GM12878 (cell line): ENCODE data around the gene OR4D1. TPM values are rescaled to one million over a fixed set of nuclear protein-coding genes. Genes with fewer than 3 reads are reported as not detected.

Source experiments
- ATAC-seq: fragments of 200-7000 bp; cut with Tn5 transposase; 3 replicates; pipeline ENCODE4 v1.9.1; 2020; ENCODE audit warnings: mild to moderate bottlenecking, moderate library complexity
- BruUV-seq: library from RNA; stranded (reverse); fragments of 400-500 nt; replicated peaks from 2 replicates; lab custom pipeline; 2021; lab: Mats Ljungman, UMichigan
- CTCF ChIA-PET: fragments of 300-600 bp; sonication (Branson Sonifier 250); formaldehyde crosslinking; extraction: SDS; loops from one replicate; lab custom pipeline; 2021; ENCODE audit warnings: inconsistent platforms; lab: Yijun Ruan, JAX
- POLR2A ChIA-PET: fragments of 350-600 bp; formaldehyde crosslinking; extraction: SDS; loops from one replicate; lab custom pipeline; 2021; ENCODE audit warnings: inconsistent platforms; lab: Charles Lee
- RAD21 ChIA-PET: fragments of 300-600 bp; sonication (Branson Sonifier 250); formaldehyde crosslinking; loops from one replicate; lab custom pipeline; 2023; ENCODE audit warnings: antibody characterized with exemption; ENCODE audit not compliant: unreplicated experiment; lab: Charles Lee
- SMC1A ChIA-PET: fragments of 300-600 bp; sonication (Branson Sonifier 250); formaldehyde crosslinking; loops from one replicate; lab custom pipeline; 2023; ENCODE audit not compliant: unreplicated experiment, uncharacterized antibody; lab: Charles Lee
- DNase-seq: peaks from one replicate; pipeline ENCODE4 v3.0.0-alpha.2; 2011; ENCODE audit warnings: low read depth, low spot score
- FAIRE-seq: peaks from 3 replicates; lab custom pipeline; 2011; peaks lifted over from hg19 to GRCh38; lab: Jason Lieb, UNC
- H2AFZ ChIP-seq: 2 replicates; pipeline ENCODE4 v1.6.0; 2011; ENCODE audit warnings: low read depth, low read length, control low read depth; ENCODE audit not compliant: control insufficient read depth
- H3K27ac ChIP-seq: 2 replicates; pipeline ENCODE4 v1.5.1; 2011; ENCODE audit warnings: control low read depth; ENCODE audit not compliant: control insufficient read depth, insufficient read depth
- H3K27me3 ChIP-seq, 2 experiments: replicated peaks in 1 of 2; 2 replicates each; pipeline versions ENCODE4 v1.6.0 to v1.6.1; 2011; ENCODE audit warnings: low read length in 1 of 2; ENCODE audit not compliant: control insufficient read depth in 2 of 2, insufficient read depth in 2 of 2
- H3K36me3 ChIP-seq, 2 experiments: 2 replicates each; pipeline ENCODE4 v1.5.1; 2011; ENCODE audit warnings: low read length in 1 of 2; ENCODE audit not compliant: control insufficient read depth in 2 of 2, insufficient read depth in 2 of 2
- H3K4me1 ChIP-seq: 2 replicates; pipeline ENCODE4 v1.6.1; 2011; ENCODE audit warnings: mild to moderate bottlenecking, low read length, moderate library complexity, mixed read lengths; ENCODE audit not compliant: control insufficient read depth, insufficient read depth
- H3K4me2 ChIP-seq: 2 replicates; pipeline ENCODE4 v1.6.0; 2011; ENCODE audit warnings: control low read depth; ENCODE audit not compliant: control insufficient read depth, insufficient read depth
- H3K4me3 ChIP-seq: fragments of 200-600 bp; sonication (generic); 2 replicates; pipeline ENCODE4 v1.5.1; 2016
- H3K79me2 ChIP-seq: 2 replicates; pipeline ENCODE4 v1.6.0; 2011; ENCODE audit warnings: low read length; ENCODE audit not compliant: control insufficient read depth, insufficient read depth
- H3K9ac ChIP-seq: 2 replicates; pipeline ENCODE4 v1.8.0; 2011; ENCODE audit warnings: low read length, control low read depth, mixed read lengths; ENCODE audit not compliant: control insufficient read depth, insufficient read depth
- H3K9me3 ChIP-seq: replicated peaks from 3 replicates; pipeline ENCODE4 v1.5.1; 2011; ENCODE audit warnings: mild to moderate bottlenecking, low read length; ENCODE audit not compliant: control insufficient read depth, insufficient read depth
- H4K20me1 ChIP-seq: 2 replicates; pipeline ENCODE4 v1.6.0; 2011; ENCODE audit not compliant: control insufficient read depth, insufficient read depth
- REST ChIP-seq: IDR thresholded peaks from 2 replicates; pipeline ENCODE4 v1.6.1; 2012; ENCODE audit warnings: mild to moderate bottlenecking, low read depth, low read length
- WGBS: methylation state at CpG from one replicate; pipeline ENCODE4 v1.1.6; 2016; ENCODE audit warnings: low lambda C conversion rate; ENCODE audit not compliant: insufficient replicate concordance, insufficient coverage; ENCODE audit errors: missing lambda C conversion rate; 5-methylcytosine and 5-hydroxymethylcytosine counted together
- in situ Hi-C: fragments of 300-500 bp; cut with MboI; formaldehyde crosslinking; loops from 9 replicates; pipeline ENCODE4 v1.14.3; 2018; ENCODE audit warnings: mixed read lengths
- intact Hi-C: fragments of 100-400 bp; cut with micrococcal nuclease; formaldehyde crosslinking; loops from one replicate; pipeline ENCODE4 v1.14.2; 2022; ENCODE audit not compliant: unreplicated experiment
- polyA plus RNA-seq, 11 experiments: library from polyadenylated mRNA; depleted of rRNA in 4 of 11; unstranded in 6 of 11; stranded (reverse) in 5 of 11; fragments of >200 nt; fragmentation: Nextera tagmentation in 4 of 11; fragmentation: Illumina TruSeq in 1 of 11; extraction: Ambion mirVana in 4 of 11; extraction: Trizol in 1 of 11; gene quantifications; 1 replicate in 1 of 11; 2 replicates in 10 of 11; pipeline versions ENCODE4 v1.2.1 to v1.2.3, GENCODE V29; 2011 to 2016; ENCODE audit warnings: inconsistent platforms in 2 of 11, missing spikeins in 2 of 11, low read depth in 1 of 11
- total RNA-seq, 4 experiments: library from RNA; depleted of rRNA in 3 of 4; stranded (reverse); fragments of >200 nt in 3 of 4; fragmentation: Illumina TruSeq in 1 of 4; extraction: Trizol in 1 of 4; gene quantifications; 2 replicates each; pipeline versions ENCODE4 v1.2.1 to v1.2.3, GENCODE V29; 2013 to 2021
- TF ChIP-seq, protein P1 (sequence below): IDR thresholded peaks from 2 replicates; pipeline ENCODE4 v1.6.1; 2012; ENCODE audit warnings: low read depth, low read length, improper control_type of control experiment

OR4D1 gene
- total and polyA plus RNA-seq, 10 of the 15 experiments (the other 5 are each of a cell fraction or from before 2014, with no cell fraction given), result not detected

DNA sequence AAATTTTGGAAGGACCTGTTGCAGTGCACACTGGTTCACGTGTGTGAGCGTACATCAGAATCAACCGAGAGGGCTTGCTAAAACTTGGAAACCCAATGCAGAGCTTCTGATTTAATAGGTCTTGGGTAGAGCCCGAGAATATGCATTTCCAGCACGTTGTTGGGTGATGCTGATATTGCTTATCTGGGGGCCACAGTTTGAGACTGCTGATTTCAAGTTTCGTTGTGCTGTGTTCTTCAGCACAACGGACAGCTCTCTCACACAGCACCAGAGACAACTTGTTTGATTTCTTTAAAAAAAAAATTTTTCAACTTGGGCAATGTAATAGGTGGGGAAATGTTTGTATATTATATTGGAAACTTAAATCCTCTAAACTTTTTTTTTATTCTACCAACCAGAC, 28.0 kb downstream of the OR4D1 start:
- intact Hi-C loops (no loop called here), in situ Hi-C loops (no loop called here)
- peak; percentile 84 for TF ChIP-seq REST
- TF ChIP-seq, protein P1, sequence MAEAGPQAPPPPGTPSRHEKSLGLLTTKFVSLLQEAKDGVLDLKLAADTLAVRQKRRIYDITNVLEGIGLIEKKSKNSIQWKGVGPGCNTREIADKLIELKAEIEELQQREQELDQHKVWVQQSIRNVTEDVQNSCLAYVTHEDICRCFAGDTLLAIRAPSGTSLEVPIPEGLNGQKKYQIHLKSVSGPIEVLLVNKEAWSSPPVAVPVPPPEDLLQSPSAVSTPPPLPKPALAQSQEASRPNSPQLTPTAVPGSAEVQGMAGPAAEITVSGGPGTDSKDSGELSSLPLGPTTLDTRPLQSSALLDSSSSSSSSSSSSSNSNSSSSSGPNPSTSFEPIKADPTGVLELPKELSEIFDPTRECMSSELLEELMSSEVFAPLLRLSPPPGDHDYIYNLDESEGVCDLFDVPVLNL, result no peak
- Histone ChIP-seq H3K4me1 (no peaks in the 10 kb centered on the region), H3K36me3 (no peaks in the 10 kb centered on the region), H4K20me1 (no peaks in the 10 kb centered on the region), H3K4me2 (no peak overlapping the region), H3K27me3 (no peaks in the 10 kb centered on the region; a peak in 1 of 4 replicates), H3K27ac (no peak overlapping the region), H3K9ac (no peak overlapping the region), H3K4me3 (no peak overlapping the region), H3K9me3 (no peaks in the 10 kb centered on the region), H2AFZ (no peak overlapping the region), H3K79me2 (no peaks in the 10 kb centered on the region)
- 34% methylated on average over 7 of the region's 7 CpGs for WGBS
- no TSS peak for BruUV-seq
- ChIA-PET POLR2A (interaction anchor here (0.6 kb wide), 1 partner anchor 55 kb away, joined by 3 read pairs; no protein-coding TSS in a partner anchor), CTCF (interaction anchor here (0.6 to 1.1 kb wide), 3 partner anchors 15 to 344 kb away, joined by 3 to 4 read pairs (median 3); no protein-coding TSS in a partner anchor), SMC1A (no interaction called here), RAD21 (no interaction called here)
- FAIRE-seq, result no peak
- ATAC-seq, result no peak
- no peak for DNase-seq
